NCI-H82 treated with DMSO at 0.1 percent for 48 hours (cell line): ENCODE measurements around the gene HOMER2.
A peak's percentile ranks its signal among the peaks of the same experiment; 100 is the strongest.
"Not testable (repeated sequence)": the region's sequence is repeated elsewhere in the genome, so short reads cannot be mapped to it uniquely, and the experiment has no call there.

Experiments used
- DNase-seq: peaks from one replicate; lab custom pipeline; 2025; ENCODE audit not compliant: unreplicated experiment; lab: John Stamatoyannopoulos, UW

The HOMER2 gene

DNA sequence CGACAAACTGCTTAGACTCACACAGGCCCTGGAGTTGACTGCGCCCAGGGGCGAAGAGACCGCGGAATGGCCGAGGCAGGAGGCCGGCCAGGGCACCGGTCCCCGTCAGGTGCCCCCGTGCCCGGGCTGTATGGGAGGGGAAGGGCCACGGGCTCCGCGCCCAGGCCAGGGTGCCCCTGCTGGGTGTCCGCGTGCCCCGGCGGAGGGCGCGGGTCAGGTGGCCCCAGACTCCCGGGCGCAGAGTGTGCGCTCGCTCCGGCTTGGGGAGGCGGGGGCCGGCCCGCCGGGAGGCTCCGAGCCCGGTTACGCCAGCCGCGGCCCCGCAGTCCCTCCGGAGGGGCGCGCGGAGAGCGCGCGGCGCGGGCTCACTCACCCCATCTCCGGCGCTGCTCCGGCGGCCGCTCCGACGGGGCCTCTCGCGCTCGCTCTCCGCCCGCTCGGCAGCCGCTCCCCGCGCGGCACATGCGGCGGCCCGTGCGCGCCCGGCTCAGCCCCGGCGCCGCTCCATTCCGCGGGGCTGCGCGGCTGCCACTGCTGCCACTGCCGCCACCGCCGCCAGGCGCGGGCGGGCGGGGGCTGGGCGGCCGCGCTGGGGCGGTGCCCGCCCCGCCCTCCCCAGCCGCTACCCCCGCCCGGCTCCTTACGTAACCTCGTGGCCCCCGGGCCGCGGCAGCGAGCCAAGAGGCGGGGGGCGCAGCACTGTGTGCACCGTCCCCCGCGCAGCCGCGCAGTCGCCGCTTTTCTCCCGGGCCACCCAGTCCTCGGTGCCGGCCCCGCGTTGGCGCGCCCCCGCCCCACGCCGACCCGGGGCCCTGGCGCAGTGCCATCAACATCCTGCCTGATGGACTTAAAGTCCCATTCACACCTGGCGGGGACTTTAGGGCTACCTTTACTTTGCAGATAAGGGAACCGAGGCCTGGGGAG is at the start of gene HOMER2:
Gene HOMER2, minus strand, starts transcription at position 563 of the 924 bp plus-strand sequence. Its CDS starts 185 bp downstream, at position 378.
- no peak for DNase-seq

DNA sequence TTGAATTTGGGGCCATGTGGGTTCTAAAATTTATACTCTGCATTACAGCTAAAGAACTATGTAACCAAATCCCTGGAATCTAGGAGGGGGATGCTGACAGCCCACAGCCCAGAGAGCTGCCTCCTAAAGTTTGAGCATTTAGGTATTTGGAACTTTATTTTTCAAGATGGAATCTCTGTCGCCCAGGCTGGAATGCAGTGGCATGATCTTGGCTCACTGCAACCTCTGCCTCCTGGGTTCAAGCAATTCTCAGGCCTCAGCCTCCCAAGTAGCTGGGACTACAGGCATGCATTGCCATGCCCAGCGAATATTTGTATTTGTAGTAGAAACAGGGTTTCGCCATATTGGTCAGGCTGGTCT is 48.1 kb upstream of the HOMER2 start:
- not testable (repeated sequence) for DNase-seq

DNA sequence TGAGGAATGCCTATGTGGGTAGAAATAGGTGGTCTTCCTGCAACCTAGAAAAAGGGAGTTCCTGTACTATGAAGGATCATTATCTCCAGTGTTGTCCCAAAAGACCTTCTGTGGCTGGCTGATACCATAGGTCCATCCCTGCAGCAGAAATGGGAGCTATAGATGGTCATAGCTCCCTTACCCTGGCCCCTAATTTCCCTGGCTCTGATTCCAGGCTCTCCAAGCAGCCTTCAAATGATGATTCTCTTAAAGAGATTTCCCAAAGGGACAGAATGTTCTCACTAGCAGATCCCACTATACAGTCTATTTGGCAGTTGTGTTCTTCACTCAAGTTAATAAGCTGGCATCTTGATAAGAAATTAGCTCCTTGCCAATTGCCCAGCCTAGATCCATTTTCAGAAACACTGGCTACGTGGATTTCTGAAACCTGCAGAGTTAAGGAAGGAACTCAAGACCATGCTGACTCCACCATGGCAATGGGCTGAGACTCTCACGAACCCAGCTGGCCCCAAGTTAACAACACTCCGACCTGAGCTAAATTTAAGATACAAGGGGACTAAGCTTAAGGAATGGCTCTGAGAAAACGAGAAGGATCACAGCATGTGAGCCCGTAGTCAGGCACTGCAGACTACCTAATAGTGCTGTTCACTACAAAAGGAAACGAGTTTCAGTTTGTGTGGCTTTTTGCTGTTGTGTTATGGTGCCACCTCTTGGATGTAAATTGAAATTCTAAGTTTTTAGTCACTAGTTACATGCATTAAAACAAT is 47.6 kb upstream of the HOMER2 start:
- DNase-seq, result peak; percentile 49

DNA sequence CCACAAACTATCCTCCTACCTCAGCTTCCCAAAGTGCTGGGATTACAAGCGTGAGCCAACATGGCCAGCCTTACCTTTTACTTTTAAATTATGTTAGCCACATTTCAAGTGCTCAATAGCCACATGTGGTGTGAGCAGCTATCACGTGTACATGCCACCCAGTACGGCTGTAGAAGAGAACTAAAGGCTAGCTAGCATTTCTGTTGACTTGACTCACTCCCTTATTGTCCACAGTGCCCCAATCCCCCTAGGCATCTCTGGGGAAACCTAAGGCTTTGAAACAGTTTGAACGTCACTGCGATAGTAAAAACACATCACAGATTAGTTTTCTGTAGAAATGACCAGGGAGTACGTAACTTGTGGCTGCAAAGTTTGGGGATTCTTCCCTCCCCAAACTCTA is 46.9 kb upstream of the HOMER2 start:
- no peak for DNase-seq

DNA sequence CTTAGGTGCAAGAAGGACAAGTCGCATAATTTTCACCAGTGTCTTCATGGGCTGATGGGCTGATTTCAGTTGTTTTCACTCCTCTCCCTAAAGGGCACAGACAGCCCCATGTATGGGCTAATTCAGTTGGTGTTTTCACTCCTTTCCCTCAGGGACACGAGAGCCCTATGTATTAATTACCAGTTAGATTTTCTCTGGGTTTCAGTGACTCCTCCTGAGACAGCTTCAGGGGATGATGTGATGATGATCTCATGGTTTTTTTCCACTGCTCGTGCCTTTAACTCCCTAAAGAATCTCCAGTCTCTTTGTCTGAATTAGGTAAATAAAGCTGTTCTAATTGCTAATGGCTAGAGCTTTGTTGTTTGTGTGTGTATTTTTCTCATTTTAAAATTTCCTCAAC is 43.4 kb upstream of the HOMER2 start:
- no peak for DNase-seq

DNA sequence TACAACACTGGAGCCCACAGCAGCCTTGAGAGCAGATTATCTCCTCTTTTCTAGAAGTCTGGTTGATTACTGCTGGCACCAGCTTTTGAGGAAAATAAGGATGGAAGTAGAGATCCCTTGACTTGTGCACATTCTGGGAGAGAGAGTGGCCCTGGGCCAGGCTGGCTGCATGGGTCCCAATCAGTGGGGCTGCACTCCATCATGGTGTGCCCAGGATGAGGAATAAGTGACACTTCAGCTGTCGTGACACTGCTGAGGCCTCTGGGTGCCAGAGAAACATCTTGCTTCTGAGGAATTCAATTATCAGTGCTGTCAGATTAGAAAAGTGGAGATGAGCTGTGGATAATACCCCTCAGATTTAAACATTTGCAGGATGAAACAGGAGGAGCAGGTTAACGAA is 42.6 kb upstream of the HOMER2 start:
- DNase-seq, result peak; percentile 86

DNA sequence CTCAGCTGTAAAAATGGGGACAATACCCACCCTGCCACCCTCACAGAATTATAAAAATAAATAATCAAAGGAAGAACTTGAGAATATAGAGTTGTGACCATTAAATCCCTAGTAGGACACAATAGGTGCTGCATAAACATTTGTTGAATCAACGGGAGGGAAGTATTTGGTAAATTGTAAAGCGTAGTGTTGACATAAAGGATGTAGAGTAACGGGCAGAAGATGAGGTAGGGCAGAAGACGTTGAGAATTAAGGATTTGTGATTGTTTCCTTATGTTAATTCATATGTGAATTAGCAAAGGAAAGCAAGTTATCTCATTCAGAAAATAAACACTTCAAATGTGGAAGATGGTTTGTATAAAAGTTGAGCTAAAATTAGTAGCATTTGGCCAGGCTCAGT is 40.6 kb upstream of the HOMER2 start:
- DNase-seq, result no peak

DNA sequence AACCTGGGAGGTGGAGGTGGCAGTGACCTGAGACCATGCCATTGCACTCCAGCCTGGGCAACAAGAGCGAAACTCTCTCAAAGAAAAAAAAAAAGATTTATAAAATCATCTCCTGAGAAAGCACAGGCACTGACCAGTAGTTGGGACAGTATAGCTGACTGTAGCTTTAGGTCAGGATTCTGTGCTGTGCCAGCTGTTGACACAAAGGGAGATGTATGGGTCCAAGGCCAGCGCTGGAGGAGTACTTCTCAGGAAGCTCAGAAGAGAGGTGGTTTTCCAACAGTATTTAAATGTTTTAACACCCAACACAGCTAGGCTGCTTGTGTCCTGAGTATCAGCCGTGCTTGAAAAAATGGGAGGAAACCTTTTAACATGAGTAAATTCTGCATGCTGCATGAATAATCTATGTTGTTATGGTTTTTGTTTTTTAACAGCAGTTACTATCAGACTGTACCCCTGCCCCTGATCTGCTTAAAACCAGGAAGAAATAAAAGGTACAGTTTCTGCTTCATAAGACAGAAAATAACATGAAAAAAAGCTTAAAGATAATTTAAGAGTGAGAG is 40.0 kb upstream of the HOMER2 start:
- no peak for DNase-seq

DNA sequence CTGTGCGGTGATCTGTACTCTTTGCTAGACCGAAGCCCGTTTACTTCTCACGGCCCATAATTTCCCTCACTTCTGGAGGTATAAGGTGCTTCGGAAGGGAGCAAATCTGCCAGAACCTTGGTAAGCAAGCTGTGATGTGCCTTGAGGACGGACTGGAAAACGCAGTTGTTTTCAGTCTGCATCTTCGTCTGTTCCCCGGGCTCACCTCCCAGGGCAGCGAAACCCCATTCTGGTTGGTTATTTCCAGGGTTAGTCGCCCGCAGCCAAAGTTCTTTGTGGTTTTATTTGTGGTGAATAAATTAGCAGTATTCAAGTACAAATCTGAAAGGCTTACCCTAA is 33.9 kb upstream of the HOMER2 start:
- no peak for DNase-seq

DNA sequence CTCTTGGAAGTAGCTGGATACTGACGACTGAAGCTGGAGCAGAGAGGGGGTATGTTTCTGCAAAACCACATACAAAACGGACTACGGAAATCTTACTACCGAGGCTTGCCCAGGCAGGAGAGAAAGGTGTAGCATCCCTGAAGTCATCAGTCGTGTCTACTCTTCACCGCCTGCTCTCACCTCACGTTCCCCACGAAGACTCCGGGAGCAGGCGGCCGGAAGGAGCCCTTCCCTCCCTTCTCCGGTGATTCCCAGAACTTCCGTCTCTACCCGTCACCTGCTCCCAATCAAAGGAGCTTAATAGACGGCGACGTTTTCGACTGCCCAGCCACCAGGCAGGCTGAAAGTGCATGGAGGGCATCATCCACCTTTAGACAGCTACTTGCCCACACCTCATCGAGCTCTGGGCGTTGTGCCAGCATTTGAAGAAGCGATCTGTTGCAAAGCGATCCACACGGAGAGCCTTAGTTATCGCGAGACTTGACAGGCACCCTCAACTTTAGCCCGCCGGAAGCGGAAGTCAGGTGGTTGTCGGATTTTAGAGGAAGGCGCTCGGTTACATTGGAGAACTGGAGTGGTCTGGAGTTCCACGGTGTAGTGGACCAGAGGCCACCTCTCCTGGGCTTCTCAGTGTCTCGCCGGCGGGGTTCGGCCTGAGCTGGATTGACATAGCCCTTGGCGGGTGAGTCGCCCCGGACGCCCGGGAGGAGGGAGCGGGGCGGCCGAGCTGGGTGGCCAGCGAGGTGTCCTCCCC is 33.3 kb upstream of the HOMER2 start, which contains the start of gene RAMAC:
Gene RAMAC, plus strand, starts transcription at position 523 of the 754 bp plus-strand sequence. CDS start 2,809 bp downstream, outside the sequence.
- DNase-seq, result peak; percentile 88

DNA sequence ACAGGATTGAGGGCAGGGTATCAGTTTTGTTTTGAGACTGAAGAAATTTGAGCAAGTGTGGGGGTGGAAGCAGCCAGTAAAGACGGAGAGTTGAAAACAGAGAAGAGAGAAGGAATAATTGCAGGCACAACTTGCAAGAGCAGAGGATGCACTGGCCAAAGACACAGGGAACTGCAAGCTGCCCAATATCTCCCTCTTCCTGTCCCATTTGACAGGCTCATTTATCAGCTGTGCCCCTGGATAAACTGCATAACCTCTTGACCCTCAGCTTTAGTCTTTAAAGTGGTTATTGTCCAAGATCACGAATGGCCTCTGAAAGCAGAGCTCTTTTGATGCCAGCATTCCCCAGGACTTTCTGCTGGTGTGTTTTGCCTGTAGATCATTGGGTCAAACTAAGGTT is 28.5 kb upstream of the HOMER2 start:
- DNase-seq, result no peak

DNA sequence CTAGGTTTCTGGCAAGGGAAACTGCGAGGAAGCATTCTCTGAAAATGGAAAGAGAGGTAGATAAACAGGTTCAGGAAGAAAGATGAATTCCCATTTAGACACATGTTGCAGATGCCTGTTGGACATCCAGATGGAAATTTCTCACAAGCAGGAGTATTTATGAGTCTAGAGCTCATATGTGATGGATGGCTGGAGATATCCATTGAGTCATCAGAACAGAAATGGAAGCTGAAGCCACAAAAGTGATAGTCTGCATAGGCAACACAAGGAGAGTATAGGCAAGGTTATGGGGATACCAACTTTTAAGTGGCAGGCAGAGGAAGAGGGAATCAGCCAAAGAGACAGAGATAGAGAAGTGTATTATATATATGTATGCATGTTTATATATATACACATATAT is 27.2 kb upstream of the HOMER2 start:
- DNase-seq, result no peak

DNA sequence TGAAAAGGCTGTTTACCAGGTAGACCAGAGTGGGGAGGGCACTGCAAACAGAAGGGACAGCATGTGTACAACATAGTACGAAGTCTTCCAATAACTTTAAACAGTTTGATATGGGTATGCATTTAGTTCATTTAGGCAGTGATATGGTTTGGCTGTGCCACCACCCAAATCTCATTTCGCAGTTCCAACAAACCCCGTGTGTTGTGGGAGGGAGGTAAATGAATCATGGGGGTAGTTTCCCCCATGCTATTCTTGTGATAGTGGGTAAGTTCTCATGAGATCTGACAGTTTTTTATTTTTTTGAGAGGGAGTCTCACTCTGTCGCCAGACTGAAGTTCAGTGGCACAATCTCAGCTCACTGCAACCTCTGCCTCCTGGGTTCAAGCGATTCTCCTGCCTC is 25.9 kb upstream of the HOMER2 start:
- no peak for DNase-seq

DNA sequence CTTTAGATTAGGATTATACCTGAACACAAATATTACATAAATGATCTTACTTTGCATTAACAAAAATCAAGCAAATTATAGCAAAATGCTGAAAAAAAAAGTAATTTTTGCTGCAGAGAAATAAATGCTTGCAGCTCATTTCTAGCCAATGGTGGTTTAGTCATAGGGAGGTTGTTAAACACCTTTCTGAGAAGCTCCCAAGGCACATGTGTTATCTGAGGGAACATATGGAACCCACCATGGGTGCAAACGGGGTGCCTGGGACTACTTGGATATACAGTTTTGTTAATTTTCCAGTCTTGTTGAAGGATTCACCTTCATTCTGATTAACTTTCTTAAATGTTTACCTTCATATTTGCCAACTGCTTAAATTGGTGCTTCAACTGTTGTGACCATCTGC is 24.6 kb upstream of the HOMER2 start:
- no peak for DNase-seq

DNA sequence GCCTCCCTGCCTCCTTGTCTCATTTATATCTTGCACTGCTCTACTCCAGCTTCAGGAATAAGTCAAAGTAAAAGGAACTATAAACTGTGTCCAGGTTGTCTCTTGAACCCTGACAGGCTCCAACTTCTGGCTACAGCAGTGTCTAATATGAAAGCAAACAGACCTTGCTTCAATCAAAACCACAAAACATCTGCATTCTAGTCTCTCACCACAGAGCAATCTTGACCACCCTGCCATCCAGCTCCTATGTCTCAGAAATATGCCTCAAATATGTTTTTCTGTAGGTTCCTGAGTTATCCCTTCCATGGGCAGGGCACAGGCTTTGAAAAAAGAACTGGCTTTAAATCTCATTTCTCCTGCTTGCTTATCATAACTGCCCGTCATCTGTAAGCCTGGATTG is 20.5 kb upstream of the HOMER2 start:
- no peak for DNase-seq

DNA sequence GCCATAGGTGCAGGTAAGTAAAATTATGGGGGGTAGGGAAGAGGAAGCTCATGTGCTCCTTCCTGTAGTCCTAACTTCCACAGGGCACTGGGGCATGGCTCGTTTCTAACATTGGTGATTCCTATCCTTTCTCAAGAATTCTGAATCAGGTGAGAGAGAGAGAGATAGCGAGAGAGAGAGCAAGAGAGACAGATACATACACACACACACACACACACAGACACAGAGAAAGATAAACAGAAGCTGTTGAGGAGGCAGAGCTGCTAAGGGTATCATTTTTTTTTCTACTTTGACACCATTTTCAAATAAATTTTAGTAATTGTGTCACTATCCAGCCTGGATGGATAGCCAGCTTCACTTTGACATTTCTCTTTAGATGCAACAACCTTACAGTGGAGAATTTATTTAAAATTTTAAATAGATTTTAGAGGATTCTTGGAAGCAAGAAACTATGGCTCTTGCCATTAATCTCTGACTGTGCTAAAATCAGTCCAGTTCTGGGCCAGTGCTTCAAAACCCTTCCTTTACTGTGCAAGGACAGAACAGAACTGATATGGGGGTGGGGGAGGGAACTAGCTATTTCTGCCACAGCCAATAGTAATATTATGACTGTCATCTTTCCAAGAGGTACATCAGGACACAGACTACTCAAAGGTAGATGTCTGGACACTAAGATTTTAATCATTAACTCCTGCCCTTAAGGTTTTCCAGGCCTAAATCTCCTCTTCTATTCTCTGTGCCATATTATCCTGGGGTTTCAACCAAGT is 18.9 kb upstream of the HOMER2 start:
- no peak for DNase-seq

DNA sequence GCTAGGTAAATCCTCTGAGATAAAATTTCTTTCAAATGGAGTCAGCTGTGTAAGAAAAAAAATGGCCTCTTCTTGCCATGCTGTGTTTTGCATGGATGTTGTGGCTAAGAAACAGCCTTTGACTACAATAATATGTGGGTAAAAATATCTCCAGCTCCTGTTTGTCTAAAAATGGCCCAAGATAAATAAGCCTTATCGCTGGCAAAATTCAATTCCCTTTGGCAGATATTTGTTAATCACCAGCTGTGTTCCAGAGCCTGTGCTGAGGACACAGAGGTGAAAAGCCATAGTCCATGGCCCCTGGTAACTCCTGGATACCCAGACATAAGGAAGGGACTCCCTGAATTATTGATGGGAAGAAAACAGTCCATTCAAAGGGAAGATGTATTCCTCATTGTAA is 18.2 kb upstream of the HOMER2 start:
- DNase-seq, result no peak

DNA sequence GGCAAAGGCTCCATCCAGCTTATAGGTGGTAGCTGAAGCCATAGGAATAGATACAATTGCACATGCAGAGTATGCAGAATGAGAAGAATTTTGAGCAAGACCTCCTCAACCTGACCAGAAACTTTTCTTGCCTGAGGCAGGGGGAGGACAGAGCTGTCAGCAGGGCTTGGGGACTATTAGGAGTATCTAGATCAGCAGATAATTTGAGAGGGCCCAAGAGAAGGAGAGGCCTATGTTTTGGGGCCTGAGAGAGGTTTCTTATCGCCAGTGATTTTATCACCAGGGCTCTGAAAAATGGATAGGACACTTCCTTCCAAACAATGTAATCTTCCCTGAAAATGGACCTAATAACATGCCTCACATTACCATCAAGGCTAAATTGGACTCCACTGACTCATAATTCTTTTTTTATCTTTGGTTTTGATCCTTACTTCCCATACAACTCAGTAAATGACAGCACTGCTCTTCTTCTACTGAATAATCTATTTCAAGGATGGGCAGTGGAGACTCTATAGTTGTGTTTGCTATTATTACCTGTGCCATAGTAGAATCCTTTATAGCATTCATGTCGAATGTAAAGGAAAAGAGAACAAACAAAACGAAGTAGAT is 17.7 kb upstream of the HOMER2 start:
- DNase-seq, result no peak

DNA sequence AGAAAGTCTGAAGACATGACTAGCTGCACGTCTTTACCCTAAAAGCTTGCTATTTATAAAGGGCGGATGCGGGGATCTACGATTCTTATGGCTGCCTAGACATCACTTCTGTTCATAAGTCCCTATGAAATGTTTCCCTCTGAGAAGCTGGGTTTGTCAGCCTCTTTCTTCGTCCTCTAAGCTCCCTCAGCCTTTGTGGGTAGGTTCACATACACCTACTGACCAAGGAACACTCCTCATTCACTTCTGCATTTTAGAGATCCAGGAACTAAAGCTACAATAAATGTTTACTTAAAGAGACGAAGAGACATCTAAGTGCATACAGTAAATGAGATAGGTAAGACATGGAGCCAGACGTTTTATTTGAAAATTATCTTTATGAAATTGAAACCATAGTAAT is 16.8 kb upstream of the HOMER2 start:
- no peak for DNase-seq

DNA sequence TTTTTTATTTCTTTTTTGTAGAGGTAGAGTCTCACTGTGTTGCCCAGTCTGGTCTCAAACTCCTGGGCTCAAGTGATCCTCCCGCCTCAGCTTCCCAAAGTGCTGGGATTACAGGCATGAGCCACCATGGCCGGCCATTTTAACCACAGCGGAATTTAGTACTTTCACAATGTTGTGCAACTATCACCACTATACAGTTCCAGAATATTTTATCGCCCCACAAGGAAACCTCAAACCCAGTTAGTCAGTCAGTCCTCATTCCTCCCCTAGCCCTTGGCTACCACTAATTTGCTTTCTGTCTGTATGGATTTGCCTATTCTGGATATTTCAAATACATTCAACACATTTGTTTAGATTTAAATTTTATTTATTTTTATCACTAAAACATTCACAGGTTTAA is 15.5 kb upstream of the HOMER2 start:
- no peak for DNase-seq
